HG03520 (cell line): ENCODE measurements around the gene PHKB.

Source experiments
- ATAC-seq: cut with Tn5 transposase; IDR thresholded peaks from one replicate; pipeline ENCODE4 v1.9.1; 2021; ENCODE audit warnings: mild to moderate bottlenecking, moderate library complexity; ENCODE audit not compliant: unreplicated experiment

PHKB gene

DNA sequence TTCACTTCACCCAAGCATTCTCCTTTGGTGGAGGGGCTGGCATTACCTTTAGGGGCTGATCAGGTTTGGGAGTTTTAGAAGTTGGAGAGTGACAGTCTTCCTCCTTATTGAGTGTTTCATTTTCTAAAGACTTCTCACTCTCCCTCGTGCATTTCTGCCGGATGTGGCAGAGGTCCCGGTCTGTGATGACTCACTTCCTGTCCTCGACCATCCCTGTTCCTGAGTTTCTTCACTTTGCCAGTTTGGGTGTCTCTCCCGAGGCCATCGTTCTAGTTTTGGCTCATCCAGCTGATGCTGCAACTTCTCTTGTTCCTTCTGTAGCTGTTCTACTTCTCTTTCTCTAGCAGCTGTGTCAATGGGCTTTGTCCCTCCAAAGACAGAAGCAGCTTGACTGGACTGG lies 104.3 kb downstream of the PHKB start:
- ATAC-seq, result no peak

DNA sequence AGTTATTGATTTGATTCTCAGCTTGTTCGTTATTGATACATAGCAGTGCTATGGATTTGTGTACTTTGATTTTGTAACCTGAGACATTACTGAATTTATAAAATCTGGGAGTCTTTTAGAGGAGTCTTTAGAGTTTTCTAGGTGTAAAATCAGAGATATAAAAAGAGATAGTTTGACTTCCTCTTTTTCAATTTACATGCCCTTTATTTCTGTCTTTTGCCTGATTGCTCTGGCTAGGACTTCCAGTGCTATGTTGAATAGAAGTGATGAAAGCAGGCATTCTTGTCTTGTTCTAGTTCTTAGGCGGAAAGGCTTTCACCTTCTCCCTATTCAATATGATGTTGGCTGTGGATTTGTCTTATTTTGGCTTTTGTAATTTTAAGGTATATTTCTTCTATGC lies 106.2 kb downstream of the PHKB start:
- no peak for ATAC-seq

DNA sequence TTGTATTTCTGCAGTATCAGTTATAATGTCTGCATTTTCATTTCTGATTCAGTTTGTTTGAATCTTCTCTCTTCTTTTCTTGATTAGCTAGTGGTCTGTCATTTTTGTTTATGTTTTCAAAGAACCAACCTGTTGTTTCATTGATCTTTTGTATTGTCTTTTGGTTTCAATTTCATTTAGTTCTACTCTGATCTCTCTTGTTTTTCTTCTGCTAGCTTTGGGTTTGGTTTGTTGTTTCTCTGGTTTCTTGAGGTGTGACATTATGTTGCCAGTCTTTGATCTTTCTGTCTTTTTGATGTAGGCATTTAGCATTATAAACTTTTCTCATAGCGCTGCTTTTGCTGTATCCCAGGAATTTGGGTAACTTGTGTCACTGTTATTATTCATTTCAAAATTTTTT lies 107.2 kb downstream of the PHKB start:
- ATAC-seq, result no peak

DNA sequence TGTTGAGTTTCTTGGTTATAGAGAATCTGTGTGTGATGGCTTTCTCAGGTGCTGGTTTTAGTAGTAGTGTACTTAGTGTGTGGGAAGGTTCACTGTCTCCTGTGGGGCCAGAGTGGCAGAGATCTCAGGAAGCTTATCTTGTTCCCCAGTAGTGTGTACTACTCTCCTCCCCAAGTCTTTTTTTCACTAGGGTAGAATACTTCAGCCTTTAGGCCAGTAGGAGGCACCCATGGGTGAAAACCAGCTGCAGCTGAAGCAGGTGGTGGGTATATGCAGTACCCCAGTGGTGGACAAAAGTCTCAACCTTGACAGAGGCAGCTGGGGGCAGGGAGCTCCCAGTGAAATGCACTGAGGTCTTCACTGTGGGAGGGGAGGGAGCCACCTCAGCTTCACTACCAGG lies 109.9 kb downstream of the PHKB start:
- ATAC-seq, result no peak

DNA sequence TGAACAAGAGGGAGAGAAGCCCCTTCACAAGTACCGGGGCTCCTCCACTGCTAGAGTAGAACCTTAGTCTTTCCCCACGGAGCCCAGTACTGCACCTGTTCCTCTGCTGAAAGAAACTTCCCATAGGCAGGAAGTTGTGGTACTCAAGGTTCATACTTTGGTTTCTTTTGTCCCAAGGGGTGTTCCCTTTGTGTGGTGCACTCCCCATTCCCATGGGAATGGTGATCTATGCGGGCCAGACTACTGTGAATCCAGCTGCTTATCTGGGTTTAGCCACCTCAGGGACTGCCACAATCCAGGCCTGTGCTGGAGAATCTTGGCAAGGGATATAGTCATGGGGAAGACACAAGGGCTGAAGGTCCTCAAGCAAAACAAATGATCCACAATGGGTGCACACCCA lies 110.6 kb downstream of the PHKB start:
- no peak for ATAC-seq

DNA sequence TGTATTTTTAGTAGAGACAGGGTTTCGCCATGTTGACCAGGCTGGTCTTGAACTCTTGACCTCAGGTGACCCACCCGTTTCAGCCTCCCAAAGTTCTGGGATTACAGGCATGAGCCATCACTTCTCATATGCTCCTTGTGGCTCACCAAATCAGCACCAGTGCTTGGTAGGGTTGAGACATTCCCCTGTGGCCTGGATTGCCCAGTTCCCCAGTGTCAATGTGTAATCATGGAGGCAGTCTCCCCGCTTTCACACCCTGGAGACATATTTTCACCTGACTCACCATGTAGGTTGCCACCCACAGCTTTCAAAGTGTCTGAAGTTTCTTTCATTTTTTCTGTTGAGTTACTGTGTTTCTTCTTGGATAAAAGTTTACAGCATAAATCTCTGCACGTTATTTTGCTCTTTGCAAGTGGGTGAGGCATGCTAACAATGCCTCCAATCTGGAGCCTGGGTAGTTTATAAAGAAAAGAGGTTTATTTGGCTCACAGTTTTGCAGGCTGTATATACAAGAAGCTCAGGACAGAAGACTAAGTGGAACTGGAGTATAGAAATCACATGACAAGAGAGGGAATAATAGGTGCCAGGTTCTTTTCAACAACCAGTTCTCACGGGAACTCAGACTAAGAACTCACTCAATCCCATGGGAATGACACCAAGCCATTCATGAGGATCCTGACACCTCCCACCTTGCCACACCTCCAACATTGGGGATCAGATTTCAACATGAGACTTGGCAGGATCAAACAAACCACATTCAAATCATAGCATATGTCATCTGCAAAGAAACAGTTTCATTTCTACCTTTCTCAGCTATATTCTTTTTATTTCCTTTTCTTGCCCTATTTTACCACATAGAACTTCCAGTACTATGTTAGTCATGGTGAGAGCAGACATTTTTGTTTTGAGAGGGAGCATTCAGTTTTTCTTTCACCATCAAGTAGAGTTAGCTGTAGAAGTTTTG lies 113.2 kb downstream of the PHKB start:
- peak; percentile 44 for ATAC-seq

DNA sequence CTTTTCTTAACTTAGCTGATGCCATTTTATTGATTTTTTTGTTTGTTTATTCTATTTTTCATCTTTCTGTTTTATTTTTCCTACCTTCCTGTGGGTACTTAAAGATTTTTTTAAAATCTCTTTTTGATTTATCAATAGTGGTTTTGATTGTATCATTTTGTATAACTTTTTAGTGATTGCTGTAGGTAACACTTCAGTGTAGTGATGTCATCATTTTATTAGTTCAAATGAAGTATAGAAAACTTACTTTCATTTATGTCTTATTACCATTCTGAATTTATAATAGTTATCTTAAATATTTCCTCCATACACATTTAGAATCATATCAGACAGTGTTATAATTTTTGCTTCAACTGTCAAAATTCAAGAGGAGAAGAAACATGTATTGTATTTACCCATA lies 115.9 kb downstream of the PHKB start:
- no peak for ATAC-seq

DNA sequence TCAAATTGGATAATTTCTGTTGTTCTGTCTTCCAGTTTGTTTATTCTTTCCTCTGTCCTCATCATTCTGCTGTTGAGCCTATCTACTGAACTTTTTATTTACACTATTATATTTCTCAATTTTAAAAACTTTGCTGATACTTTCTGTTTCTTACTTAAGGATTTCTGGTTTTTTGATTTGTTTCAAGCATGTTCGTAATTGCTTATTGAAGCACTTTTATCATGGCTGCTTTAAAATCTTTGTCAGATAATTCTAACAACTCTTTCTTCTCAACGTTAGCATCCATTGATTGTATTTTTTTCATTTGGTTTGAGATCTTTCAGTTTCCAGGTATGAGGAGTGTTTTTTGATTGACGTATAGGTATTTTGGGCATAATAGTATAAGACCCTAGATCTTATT lies 116.9 kb downstream of the PHKB start:
- no peak for ATAC-seq

DNA sequence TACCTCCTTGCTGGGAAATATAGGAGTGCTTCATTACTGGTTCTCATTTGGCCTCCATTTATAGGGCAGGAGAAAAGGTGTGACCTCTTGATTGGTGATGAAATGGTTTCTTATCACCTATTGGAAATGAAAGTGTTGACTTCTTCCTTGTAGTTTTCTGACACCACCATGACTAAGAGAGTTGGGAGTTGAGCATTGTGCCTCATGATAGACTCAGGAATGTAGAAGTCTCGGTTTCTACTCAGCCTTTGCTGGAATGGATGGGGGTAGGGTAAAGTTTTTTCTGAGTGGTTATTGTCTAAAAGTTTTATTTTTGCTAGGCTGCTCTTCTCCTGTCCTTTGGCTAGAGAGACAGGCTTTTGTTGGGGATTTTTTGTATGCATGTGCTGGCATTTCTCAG lies 117.4 kb downstream of the PHKB start:
- no peak for ATAC-seq

DNA sequence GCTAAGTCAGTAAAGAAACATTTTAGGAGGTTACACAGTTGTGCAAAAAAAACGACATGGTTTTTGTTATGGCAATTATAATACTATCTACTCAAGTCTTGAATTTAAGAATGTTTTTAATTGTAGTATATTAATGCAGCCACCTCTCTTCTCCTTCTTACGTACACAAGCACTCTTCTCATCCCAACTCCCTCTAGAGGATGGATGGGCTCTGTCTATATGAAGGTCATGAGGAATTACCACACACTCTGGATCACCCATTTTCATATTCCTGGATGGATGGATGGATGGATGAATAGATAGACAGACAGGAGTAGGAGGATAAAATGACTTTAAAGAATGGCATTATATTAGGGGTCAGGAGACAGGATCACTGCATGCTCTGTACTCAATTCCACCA lies 120.0 kb downstream of the PHKB start:
- ATAC-seq, result no peak

DNA sequence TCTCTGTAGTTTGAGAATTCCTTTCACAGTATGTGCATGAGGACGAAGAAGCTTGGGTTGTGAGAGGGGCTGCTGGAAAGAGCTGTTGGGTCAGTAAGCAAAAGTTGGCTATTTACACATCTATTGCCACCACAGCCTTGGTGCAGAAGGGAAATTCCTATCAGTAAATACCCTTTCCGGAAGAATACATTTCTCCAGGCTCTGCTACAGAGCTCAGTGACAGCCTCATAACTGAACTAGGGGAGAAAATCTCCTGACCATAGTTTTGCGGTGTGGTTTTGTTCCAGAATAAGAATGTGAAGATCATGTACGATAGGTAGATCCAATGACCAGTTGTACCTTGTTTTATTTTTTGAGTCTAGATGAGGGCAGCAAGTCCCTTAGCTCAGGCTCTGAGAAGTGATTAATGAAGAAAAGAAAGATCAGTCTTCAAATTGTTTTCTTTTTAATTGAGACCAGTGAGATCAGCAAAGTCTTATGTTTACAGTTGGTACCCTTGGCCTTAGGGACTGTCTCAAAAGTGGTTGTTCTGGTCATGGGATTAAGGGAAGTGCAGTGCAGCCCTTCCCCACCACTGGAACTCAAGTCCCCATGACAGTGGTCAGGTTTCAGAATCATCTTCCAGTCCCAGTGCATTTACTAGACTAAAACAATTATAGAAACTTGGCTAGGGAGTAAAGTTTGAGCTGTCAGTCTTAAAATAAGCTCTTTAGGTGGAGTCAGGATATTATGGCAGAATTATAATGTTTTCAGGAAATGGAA lies 123.5 kb downstream of the PHKB start:
- no peak for ATAC-seq

DNA sequence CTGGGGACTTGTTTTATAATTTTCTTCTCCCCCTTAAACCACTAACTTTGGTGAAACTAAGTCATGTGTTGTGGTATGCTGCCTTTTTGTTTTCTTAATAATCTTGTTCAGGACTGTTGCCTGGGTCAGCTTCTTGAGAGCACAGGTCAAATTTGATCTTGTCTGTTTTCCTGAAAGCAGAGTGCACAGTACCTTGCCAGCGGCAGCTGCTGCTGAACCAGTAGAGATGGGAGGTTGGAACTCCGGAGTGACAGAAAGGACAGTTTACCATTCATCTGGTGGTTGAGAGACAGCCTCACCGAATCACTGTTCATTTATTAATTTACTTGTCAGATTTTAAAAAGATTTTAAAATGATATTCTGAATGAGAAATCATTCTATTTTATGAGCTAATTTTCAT lies 125.0 kb downstream of the PHKB start:
- no peak for ATAC-seq

DNA sequence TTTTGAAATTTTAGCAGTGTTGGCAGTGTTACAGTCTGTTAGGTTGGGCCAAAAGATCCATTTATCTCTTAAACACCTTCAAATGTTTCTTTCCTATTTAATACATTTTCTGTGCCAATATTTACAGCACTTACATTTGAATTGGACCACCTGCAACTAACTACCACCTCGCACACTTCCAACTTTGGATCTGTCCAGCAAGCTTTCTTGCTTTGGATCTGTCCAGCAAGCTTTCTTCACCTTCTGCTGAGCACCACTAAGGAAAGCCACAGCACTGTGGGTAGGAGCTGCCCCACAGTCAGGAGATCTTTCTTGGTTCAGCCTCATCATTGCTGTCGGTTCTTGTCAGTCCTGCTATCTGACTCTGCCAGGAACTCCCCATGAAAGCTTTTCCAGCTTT lies 129.3 kb downstream of the PHKB start:
- no peak for ATAC-seq

DNA sequence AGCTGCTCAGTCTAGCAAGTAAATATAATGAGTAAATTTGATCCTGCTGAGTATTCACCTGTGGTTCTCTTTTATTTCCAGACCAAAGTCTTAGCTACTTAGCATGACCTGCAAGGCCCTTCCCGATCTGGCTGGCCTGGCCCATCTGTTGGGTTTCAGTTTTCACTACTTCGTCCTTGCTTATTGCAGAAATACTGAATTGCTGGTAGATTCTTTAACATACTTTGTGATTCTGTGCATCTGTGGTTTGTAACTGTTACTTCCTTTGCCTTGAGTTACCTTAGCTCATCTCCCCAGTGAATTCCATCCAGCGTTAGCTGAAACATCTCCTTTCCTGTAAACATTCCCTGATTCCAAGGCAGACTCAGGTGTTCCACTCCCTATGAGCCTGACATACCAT lies 131.1 kb downstream of the PHKB start:
- no peak for ATAC-seq

DNA sequence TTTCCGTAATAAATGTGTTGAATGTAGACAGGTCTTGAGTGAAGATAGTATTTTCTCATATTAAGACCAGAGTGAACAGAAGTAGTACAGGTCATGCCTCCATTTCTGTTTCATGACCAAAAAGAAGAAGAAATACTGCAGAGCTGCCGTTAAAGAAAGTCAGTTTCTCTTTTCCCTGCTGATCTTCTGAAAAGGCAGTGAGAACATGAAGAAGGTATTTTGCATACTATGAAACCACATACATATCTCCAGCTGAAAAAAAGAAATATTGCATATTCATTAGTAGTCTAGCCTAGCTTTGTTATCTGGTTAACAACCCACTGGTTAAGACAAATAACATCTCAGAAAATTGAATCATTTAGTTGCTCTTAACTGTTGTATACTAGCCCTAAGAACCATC lies 138.4 kb downstream of the PHKB start:
- ATAC-seq, result peak; percentile 56

DNA sequence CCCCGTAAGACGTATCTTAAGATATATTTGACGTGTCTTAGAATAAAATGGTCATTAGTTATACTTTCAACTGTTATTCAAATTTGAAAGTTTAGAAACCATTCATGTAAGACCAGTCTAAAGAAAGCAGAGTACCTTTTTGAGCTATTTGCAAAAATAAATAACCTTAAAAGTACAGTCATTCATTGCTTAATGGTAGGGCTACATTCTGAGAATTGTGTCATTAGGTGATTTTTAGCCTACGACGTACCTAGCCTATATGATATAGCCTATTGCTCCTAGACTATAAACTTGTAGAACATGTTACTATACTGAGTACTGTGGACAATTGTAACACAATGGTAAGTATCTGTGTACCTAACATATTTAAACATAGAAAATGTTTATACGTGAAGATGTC lies 139.2 kb downstream of the PHKB start:
- no peak for ATAC-seq

DNA sequence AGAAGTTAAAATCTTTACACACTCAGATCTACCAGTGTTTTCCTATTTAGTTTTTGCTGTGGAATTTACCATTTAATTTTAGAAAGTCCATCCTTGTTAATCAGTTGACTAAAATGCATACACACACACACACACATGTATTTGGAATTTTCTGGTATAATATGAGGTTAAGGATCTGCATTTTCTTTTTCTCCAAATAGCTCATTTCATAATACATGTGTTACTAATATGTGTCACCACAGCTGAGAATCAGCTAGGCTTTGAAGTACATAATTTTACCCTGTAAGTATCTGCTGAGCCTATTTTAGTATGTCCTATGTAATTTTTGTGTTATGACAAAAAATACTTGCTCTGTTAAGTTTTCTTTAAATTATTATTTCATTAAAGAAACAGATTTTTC lies 143.2 kb downstream of the PHKB start:
- ATAC-seq, result no peak

DNA sequence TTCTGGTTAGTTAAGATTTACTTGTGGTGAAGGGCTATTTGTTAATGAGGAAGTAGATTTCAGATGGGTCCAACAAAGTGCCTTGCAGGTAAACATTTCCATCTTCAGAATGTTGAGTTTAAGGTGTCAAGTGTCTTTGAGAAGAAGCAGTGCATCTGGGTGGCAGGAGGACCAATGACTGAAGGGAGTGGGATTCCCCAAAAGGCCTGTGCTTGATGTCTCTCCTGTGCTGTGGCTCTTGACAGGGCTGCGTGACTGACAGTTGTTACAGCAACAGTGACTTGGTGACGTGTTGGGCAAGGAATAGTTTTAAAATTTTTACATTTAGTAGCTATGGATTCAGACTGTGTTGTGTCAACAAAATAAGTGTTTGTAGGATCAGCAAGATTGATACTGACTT lies 149.9 kb downstream of the PHKB start:
- ATAC-seq, result no peak

DNA sequence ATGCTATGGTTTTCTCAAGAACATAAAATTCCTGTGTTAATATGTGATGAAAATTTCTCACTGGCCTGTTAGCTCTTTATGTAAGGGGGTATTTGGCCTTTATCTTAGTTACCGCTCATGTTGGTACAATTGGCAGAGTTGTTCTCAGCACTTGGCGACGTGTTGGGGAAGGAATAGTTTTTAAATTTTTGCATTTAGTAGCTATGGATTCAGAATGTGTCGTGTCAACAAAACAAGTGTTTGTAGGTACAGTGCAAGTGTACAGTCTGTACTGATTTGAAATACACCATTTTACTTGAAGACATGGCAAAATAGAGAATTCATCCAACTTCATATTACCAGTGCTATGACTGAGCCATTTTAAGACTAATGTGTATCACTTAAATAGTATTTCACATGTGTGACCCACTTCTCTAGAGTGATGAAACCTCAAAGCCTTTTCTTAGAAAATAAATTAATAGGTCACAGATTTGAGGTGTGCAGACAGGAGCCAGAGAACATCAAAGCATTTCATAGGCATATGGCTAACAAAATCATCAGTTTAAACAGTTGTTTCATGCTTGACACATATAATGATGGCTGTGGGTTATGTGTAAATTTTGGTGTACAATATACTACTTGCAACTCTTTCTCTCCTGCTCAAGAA lies 150.8 kb downstream of the PHKB start:
- no peak for ATAC-seq

DNA sequence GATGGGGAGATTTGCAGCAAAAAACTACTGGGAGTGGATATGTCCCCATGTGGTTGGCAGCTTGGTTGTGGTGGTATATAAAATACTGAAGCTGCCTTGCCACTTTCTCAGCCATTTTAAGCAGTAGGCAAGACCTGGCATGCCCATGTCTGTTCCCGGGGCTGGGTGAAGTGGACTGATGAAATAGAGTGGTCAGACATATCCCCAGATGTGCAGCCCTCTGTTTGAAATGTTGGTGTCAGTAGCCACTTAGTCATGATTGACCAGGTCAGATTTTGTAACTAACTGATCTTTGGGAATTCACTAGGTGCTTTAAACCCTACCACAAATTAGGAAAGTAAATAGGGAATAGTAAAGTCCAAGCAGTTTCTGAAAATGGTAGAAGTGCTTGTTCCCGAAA lies 151.6 kb downstream of the PHKB start:
- ATAC-seq, result no peak

DNA sequence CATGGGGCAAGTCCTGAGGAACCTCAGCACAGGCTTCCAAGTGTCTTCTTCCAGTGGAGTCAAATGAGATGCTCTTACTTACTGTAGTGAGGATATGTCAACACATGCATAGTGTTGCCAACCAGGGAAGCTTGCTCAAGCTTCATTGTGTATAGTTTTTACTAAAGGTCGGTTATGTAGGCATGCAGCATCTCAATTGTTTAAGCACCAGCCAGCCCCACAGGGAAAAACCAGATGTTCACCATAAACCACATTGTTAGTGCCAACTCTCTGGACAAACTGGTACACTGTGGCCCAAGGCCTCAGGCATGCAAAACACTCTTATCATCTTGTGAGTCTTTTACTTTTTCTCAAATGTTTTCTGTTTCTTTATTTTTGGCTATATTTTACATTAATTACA lies 152.1 kb downstream of the PHKB start:
- ATAC-seq, result no peak

DNA sequence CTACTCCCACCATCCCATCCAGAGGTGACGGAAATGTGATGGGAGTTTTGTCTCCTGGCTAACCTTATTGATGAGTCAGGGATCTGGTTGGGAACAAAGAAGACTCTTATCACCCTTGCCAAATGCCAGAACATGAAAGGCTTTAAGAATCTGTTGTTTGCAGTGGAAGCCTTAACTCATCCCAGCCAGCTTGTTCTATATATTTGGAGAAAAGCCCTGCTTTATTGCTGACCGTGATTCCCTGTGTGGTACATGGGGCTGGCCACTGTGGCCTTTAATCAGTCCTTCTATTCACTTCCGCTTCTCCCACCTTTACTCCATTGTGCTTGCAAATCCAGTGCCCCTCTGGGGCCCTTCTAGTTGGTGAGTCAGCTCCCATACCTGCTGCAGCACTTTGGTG lies 156.6 kb downstream of the PHKB start:
- ATAC-seq, result no peak
